HG02571 (cell line): ENCODE results near the gene SLC11A1.

ENCODE experiments used
- ATAC-seq: cut with Tn5 transposase; IDR thresholded peaks from one replicate; pipeline ENCODE4 v1.9.1; 2021; ENCODE audit warnings: mild to moderate bottlenecking, moderate library complexity; ENCODE audit not compliant: unreplicated experiment

SLC11A1 gene

DNA sequence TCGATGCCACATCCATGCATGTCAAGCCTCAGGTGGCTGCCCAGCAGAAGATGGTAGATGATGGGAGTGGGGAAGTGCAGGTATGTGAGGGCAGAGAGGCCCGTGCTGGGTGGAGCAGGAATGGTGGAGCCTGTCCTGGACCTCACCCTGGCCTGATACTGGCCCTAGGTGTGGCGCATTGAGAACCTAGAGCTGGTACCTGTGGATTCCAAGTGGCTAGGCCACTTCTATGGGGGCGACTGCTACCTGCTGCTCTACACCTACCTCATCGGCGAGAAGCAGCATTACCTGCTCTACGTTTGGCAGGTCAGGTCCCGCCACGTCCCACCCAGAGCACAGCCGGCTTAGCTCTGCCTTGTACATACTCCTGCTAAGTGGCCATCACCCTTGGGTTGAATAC, 49.8 kb downstream of the SLC11A1 start:
- no peak for ATAC-seq

DNA sequence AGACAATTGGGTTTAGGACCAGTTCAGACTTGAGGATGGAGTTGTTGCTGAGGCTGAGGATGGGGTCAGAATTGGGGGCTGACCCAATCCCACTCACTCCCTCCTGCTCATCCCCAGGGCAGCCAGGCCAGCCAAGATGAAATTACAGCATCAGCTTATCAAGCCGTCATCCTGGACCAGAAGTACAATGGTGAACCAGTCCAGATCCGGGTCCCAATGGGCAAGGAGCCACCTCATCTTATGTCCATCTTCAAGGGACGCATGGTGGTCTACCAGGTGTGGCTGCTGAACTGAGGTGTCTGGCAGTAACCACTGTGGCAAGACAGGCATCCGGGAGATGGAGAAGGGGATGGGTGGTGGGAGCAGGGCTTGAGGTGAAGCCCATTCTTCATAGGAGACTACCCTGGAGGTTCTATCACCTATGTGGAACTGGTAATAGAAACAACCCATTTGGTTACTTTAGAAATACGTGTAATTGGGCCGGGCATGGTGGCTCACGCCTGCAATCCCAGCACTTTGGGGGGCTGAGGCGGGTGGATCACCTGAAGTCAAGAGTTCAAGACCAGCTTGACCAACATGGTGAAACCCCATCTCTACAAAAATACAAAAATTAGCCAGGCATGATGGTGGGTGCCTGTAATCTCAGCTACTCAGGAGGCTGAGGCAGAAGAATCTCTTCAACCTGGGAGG, 50.7 kb downstream of the SLC11A1 start:
- no peak for ATAC-seq

GRCh38 chr2:218434456-218434855, 52.4 kb downstream of the SLC11A1 start:
- no peak for ATAC-seq

DNA sequence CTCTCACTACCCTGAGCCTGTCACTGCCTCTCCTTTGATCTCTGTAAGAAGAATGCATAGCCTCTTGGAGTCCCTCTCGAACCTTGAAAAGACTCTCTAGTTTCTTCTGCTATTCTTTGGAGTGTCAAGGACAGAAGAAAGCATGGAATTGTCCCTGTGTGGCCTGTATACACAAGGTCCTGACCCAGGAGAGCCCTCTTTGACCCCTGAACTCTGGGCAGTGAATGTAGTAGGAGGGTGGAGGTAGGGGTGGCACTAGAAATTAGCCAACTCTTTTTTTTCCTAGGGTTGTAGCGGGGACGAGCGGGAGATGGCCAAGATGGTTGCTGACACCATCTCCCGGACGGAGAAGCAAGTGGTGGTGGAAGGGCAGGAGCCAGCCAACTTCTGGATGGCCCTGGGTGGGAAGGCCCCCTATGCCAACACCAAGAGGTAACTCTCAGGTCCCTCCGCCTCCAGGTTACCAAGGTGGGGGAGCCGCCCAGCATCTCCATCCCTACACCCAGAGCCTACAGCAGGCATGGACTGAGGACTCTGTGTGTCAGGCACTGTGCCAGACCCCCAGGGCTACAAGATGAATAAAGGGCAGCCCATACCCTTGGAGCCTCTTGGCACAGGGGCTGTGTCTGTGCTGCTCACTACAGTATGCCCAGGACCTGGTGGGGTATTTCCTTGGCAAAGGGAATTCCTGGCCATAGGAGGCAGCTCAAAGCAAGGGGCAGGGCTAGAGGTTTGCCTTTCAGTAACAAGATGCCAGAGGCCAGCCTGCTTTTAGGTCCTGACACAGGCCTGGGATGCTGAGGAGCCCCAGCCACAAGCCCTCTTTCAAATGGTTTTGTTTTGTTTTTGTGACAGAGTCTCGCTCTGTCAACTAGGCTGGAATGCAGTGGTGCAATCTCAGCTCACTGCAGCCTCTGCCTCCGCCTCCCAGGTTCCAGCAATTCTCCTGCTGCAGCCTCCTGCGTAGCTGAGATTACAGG, 53.2 kb downstream of the SLC11A1 start:
- ATAC-seq, result no peak

- ATAC-seq, result no peak
These were observed 54.9 kb downstream of the SLC11A1 start for GRCh38 chr2:218436992-218437391.

- no peak for ATAC-seq
These were observed 55.9 kb downstream of the SLC11A1 start for GRCh38 chr2:218437969-218438368.

- ATAC-seq, result no peak
These were observed 56.5 kb downstream of the SLC11A1 start for GRCh38 chr2:218438596-218438995.

GRCh38 chr2:218444692-218445357, 62.8 kb downstream of the SLC11A1 start:
- ATAC-seq, result no peak

DNA sequence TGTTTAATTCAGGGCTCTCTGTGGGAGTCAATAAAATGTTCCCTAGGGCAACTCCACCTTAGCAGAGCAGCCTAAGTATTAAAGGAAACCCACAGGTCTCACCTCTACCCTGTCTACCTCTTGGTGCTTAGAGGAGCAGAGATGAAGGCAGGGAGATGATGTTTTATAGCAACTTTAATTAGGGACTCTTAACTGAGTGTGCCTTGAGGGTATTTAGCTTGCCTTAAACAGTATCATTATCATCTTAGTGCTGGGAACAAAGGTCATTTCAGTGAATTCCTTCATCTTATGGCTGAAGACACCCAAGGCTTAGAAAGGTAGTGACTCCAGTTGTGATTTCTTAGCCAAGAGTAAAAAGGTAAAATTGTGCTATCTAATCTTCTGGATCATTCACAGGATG, 63.5 kb downstream of the SLC11A1 start:
- ATAC-seq, result no peak
